Activated CD4-positive, alpha-beta T cell treated with anti-CD3 and anti-CD28 coated beads, Interleukin-2, Interleukin-4, amounts not matched to agents 100 ng/mL and 50 ng/mL, durations not matched to agents 16 hours and 8 hours (primary cell): ENCODE data around the gene RAB17.

Source experiments
- DNase-seq: peaks from one replicate; pipeline ENCODE4 v3.0.0-alpha.2; 2020; ENCODE audit warnings: low spot score

The RAB17 gene

DNA sequence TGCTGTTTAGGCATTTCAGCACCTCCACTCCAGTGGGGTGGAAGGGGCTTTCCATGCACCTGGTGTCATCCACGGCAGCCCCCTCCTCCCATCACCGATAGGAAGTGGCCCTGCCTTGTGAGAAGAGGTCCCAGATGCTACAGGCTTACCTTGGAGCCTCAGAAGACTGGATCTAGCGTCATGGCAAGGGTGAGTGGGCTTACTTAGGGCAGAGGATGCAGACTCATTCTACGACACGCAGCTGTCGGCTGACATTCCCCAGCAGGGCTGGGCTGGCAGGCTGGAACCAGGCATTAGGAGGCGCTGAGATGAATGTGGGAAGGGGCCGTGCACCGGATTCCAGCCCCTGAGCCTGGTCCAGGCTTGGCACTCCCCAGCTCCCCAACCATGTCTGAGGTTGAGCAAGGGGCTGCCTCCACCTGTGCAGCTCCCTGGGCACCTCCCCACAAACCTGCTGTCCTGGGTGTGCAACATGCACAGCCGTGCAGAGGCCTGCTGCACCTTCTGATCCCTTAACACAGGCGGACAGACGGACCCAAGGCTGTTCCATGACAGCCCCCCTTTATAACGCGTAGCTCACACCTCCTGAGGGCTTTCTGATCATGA is 25.9 kb downstream of the RAB17 start:
- no peak for DNase-seq

DNA sequence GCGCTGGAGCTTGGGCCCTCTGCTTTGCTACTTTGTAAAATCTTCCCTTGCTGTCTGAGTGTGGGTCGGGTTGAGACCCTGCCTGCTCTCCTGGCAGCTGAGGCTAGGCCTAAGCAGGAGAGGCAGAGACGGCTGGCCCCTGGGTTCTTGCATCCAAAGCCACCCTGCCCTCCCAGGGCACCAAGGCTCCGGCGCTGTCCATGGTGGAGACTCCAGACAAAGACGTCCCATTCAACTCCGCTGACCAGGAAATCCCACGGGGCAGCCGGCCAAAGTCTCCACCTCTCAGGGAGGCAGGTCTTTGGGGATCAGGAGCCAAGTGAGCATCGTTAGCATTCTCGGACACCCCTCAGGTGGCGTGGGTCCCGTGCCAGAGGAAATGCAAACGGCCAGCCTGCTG is 26.7 kb downstream of the RAB17 start:
- DNase-seq, result no peak

DNA sequence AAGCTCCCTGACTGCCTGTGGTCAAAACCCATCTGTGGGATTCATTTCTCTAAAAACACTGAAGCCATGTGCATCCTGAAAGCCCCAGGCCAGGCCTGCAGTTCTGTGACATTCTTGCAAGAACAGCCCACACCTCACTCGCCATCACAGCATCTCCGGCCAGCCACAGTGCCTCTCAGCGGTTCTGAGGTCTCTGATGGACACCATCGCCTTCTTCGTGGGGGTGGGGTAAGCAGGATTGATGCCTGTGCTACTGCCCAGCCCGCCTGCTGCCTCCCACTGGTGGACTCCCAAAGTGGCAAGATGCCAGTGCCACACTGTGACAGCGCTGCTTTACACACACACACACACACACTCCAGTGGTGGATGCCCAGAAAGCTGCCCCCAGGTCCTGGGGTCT is 29.3 kb downstream of the RAB17 start:
- DNase-seq, result no peak

DNA sequence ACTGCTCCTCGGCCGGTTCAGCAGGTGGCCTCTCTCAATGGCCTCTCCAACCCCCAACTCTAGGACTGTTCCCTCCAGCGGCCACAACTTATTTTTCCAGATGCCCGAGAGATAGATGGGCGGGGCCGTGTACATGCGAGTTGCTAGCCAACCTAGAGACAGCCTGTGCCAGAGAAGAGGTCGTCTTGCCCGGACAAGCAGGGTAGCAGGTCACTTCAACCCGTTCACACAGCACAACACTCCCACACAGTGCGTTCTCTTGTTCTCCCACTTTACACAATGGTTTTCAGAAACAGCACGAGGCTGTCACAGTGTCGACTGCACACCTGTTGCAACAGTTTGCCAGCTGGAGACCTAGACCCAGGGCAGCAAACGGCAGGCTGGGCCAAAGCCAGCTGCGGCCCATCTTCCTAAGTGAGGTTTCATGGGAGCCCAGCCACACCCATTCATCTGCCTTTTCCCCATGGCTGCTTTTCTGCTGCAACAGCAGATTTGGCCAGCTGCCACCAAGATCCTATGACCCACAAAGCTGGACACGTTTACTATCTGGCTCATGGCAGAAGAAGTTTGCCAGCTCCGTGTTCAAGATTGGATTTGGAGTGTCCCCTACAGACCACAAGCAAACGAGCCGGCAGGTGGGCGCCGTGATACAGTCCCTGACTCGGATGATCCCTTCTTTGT is 31.4 kb downstream of the RAB17 start:
- no peak for DNase-seq

DNA sequence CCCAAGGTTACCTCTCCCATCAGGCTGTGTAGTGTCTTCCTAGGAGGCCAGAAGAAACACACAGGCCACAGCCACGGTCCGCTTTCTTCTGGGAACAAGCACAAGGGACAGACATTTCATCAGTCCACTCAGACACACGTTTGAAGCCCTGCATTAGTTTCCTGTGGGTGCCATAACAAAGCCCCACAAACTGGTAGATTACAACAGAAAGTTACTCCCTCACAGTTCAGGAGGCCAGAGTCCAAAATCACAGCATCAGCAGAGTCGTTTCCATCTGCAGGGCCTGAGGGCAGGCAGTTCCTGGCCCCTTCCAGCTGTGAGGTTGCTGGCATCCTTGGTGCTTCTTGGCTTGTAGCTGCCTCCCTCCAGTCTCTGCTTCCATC is 32.9 kb downstream of the RAB17 start:
- no peak for DNase-seq

DNA sequence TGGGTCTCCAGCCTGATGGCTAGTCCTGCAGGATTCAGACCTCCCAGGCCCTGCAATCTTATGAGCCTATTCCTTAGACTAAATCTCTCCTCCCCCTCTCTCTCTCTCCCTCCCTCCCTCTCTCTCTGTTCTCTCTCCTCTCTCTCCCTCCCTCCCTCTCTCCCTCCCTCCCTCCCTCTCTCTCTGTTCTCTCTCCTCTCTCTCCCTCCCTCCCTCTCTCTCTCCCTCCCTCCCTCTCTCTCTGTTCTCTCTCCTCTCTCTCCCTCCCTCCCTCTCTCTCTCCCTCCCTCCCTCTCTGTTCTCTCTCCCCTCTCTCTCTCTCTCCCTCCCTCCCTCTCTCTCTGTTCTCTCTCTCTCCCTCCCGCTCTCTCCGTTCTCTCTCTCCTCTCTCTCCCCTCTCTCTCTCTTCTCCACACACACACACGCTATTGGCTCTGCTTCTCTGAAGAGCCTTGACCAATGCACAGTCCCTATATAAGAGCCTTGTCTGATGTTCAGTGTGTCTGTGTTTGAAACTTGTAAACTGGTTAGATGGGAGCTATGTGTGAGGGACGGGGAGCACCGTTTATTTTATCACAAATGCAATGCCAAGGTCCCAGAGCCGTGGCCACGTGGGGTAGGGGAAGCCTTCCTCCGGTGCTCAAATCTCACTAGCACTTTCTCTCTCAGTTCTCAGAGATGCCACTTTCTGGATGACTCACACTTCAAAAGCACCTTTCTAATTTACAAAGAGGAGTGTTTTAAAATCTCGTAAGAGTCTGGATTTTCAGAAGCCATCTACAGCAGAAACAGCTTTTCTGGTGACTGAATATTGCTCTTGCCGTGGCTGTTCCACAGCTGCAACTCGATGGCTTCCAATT is 33.5 kb downstream of the RAB17 start:
- peak; percentile 80 for DNase-seq

DNA sequence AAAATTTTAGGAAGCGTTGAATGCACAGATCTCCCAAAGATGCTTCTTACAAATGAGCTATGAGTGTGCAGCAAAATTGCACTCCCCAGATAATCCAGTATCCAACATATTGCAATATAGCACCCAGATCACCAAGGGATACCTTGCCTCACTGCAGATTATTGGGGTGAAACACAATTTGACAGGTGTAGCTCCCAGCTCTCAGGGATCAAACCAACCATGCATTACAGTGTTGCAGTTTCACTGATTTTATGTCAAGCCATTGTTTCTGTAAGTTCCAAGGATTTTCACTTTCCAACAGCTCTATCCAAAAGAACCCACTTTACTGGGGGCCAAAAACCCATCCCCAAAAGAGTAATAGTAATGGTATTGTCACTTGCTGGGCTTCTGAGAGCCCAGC is 35.0 kb downstream of the RAB17 start:
- no peak for DNase-seq

DNA sequence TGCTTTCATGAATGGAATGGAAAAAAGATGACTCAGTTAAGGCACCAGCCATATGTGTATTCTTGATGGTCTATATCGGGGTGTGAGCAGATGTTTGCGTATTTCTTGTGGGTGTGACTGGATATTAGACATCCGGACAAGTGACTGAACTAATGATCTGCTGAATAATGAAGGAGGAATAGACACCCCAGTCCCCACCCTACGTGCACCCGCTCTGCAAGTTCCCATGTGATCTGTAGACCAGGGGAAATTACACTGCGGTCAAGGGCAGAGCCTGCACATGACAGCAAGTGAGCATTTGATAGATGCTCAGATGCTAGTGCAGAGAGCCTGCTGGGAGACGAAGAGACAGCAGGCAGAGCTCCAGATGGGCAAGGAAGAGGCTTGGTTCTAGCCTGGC is 36.6 kb downstream of the RAB17 start:
- DNase-seq, result no peak

DNA sequence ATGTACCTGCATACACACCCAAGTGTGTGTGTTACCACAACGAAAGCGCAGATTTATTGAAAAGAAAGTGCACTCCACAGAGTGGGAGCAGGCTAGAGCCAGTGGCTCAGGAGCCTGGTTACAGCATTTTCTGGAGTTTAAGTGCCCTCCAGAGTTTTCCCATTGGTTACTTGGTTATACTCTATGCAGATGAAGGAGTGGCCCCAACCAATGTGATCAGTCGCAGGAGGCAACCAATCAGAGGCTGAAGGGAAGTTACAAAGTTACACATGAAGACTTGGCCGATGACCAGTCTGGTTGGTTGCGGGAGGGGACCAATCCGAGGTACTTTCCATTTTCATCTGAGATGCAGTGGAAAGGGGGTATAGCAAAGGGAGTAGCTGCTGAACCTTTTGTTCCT is 37.6 kb downstream of the RAB17 start:
- DNase-seq, result no peak

DNA sequence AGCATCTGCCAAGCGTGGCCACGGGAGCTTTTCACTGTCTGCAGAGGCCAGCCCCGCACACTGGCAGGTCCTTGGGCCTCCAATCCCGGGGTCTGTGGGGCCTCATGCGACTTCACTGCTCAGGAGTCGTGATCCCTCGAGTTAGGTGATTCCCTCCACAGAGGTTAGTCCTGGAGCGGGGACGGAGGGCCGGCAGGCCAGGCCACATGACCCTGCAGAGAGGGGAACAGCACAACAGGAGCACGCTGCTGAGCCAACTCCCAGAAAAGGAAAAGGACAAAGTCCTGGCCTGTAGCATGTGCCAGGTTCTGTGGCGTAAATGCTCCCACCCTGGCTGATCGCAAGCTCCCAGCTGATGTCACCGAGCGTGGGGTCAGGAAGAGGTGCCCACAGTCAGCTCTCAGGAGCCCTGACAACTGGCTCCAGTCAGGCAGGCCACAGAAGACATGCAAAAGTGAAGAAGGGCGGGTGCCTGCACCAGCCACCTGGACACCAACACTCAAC is 39.4 kb downstream of the RAB17 start:
- DNase-seq, result no peak

DNA sequence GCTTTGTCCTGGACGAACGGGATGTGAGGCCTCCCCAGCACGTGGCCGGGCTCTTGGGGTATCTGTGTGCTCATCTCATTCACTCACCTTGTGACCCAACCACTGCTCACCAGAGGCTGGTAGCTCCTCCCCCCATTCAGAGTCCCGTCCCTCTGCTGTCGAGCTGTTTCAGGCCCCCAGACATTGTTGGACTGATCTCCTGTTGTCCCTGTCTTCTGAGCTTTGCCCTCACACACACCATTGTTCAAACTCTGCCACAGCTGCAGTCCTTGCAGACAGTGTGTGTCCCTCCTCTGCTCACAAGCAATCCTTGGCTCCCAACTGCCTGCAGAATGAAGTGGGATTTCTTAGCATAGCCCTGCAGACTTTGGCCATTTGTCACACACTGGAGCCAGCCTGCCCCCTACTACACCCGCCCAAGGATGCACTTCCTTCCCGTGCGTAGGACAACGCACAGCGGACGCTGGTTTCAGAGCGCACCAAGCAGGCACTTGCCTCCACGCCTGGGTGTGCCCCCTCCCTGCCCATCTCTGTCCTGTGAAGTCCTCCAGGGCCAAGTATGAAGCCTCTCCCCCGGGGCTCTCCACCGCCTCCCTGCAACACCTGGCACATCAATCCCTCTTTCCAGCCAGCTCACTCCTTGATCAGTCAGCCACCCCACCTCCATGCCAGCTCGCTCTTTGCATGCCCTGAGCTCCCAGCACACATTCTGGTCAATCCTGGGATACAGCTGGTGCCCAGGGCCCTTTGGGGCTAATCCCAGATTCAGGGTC is 40.7 kb downstream of the RAB17 start:
- DNase-seq, result no peak

DNA sequence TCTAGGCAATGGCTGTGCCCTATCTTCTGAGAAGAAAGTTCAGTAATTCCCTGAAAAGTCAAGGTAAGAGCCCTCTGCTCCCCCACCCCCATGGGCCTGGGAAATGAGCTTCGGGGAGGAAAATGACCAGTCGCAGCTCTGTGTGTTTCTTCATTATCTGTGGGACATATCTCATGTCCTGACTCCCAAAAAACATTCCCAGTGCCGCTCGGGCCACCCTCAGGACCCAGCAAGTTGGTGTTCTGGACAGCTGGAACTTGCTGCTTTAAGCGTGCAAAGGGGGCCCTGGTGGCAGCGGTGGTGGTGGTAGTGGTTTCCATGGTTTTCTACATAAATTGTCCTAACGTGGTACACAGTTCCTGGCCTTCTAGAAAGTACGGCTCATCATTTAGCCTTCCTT is 41.3 kb downstream of the RAB17 start:
- no peak for DNase-seq

DNA sequence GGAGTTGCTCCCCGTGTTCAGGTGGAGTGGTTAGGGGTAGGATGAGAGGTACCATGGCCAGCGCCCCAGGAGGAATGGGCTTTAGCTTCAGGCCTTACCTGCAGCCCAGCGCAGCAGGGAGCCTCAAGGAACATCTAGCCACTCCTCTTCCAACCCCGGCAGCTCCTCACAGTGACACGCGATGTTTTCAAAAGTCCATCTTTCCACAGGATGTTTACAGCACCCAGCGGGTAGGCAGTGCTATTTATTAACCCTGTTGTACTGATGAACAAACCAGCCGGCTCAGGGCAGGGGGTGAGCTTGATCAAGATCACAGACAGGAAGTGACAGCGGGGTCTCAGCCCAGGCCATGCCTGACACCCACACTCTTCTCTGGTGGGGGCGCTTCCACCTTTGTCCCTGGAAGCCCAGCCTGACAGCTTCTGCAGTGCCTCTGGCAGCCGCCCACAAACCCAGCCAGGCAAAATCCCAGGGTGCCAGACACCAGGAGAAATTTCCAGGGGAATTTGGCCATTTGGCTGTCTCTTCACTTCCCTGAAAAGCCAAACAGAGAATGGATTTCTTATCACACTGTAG is 42.6 kb downstream of the RAB17 start:
- DNase-seq, result no peak

DNA sequence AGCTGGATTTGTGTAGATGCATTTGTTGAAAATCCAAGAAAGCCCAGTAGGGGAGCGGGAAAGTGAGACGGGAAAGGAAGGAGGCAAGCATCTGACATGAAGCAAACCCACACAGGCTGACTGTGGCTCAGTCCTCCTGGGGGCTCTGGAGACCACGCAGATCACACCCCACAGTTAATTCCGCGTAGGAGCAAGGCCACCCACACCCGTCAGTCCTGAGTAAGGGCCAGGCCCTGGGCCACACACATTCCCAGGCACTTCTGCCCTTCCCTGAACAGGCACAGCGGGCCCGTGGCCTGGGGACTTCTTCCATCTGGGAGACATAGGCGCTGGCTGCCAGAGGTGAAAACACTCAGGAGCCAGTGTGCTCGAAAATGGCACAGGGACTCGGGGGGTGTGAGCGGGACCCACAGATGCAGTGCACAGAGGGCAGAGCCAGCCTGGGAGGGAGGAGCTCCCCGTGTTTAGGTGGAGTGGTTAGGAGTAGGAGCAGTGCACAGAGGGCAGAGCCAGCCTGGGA is 43.6 kb downstream of the RAB17 start:
- DNase-seq, result no peak

DNA sequence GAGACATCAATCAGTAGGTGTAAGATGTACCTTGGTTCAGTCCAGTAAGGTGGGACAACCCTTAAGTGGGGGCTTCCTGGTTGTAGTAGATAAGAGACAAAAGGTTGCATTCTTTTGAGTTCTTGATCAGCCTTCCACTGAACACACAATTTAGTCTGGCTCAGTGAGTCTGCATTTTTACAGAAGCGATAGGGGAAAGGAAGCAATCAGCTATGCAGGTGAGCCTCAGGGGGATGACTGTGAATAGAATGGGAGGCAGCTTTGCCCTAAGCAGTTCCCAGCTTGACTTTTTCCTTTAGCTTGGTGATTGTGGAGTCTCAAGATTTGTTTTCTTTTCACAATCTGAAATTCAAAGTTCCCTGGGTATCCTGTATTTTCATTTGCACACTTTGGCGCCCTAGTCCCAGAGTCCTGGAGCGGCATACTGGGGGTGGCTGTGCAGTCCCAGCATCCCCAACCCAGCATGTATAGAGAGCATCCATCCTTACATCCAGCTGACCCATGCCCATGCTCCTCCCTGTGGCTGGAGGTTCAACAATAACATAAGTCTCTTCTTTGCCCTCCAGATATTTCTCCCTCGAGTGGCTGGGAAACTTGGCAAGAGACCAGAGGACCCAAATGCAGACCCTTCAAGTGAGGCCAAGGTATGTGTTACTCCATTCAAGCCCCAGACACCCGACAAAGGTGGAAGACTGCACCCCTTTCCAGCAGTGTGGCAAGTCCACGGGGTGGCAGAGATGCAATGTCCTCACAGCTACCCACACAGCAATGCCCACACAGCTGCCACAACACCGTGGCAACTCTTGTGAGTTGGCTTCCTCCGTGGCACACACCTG is 44.3 kb downstream of the RAB17 start:
- DNase-seq, result no peak

DNA sequence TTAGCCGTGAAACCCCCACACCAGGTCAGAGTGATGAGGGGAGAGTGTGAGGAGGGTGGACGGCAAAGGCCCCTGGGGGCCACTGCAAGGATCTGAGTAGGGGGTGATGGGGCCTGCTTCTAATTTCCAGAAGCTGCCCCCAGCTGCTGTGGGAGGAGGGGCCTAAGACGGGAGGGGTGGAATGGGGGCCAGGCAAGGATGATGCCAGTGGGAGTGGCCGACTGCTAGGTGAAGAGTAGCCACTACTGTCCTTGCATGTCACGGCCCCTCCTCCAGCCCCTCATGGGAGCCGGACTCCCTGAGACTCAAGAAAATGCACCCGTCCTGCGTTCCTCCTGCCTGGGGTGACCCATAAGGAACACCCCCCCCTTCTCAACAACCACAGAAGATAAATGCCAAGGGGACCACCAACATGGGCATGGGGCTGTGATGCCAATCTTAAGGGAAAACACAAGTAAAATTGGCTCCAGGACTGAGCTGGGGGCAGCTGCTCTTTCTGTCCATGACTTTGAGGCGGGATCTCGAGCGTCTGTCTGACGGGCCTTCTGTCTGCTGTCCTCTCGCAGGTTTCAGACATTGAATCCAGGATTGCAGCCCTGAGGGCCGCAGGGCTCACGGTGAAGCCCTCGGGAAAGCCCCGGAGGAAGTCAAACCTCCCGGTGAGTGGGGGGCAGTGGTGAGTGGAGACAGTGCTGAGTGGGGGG is 48.4 kb downstream of the RAB17 start:
- DNase-seq, result no peak

DNA sequence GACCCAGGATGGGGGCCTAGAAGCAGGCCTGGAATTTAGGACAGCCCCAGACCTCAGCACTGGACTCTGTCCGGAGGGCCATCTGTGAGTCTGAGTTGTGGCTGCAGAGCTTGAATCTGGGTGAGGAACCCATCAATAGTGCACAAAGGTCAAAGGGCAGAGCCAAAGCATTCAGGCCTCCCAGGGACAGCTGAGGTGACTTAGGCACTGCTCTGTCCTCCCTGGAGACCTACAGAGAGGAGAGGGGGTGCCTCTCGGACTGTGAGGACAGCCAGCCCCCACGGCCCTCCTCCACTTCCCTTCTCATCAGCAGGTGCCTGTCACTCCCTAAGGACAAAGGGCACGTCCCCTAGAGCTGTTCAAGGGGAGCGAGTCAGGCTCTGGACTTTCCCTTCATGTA is 49.3 kb downstream of the RAB17 start:
- DNase-seq, result no peak

DNA sequence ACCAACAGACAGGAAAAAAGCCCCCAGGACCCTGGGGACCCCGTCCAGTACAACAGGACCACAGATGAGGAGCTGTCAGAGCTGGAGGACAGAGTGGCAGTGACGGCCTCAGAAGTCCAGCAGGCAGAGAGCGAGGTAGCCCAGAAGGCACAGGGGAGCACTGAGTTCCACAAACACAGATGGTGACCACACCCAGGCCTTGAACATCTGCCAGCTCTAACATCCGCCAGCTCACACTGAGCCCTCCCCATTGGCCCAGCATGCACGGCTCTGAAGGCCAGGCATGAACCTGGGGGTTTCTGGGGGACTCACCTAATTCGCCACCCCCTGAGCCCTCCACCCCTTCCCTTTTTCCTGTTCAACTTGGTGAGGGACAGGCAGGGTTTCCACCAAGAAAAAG is 49.7 kb downstream of the RAB17 start:
- no peak for DNase-seq

DNA sequence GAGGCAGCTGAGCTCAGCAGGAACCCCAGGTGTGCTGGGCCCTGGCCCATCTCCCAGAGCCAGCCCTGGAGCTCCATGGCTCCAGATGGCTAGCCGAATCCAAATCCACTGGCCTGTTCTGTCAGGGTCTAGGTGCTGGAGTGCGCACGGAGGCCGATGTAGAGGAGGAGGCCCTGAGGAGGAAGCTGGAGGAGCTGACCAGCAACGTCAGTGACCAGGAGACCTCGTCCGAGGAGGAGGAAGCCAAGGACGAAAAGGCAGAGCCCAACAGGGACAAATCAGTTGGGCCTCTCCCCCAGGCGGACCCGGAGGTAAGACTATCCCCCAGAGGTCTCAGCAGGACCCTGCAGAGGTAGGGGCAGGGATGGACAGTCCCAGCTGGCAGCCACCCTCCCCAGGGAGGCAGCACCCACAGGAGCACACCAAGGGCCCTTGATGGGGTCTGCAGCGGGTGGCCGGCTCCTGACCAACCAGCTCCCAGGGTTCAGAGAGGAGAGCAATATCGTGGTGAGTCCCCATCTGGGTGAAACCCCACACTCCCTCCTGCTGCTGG is 50.2 kb downstream of the RAB17 start:
- DNase-seq, result no peak

DNA sequence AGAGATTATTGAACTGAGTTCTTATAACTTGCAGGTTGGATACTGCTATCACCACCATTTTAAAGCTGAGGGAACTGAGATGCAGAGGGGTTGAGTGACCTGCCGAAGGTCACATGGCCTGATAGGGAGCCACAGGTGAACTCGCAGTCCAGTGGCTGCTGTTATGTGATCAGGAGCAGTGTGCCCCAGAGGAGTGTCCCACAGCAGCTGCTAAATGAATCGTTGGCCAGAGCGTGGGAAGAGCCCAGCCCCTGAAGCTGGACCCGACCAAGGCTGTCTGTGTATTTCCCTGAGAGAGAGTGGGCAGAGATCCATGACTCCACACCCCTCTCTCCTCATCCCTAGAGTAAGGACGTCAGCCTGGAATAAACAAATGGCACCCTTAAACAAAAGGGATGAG is 50.9 kb downstream of the RAB17 start:
- DNase-seq, result no peak
